Ishikawa (cell line): ENCODE results near the gene CHAC1.

Experiments used
- CREB1 ChIP-seq: IDR thresholded peaks from 2 replicates; pipeline ENCODE4 v1.6.1; 2012; ENCODE audit warnings: low read depth
- EP300 ChIP-seq: IDR thresholded peaks from 2 replicates; pipeline ENCODE4 v1.6.1; 2012; ENCODE audit warnings: borderline replicate concordance
- FOXM1 ChIP-seq: IDR thresholded peaks from 2 replicates; pipeline ENCODE4 v1.6.1; 2012; ENCODE audit warnings: low read depth, borderline replicate concordance
- NFIC ChIP-seq: IDR thresholded peaks from 2 replicates; pipeline ENCODE4 v1.6.1; 2012
- TAF1 ChIP-seq: IDR thresholded peaks from 2 replicates; pipeline ENCODE4 v1.6.1; 2012; ENCODE audit warnings: low read depth, mild to moderate bottlenecking
- TCF12 ChIP-seq: IDR thresholded peaks from 2 replicates; pipeline ENCODE4 v1.6.1; 2012; ENCODE audit warnings: low read depth
- TF ChIP-seq, protein P1 (sequence below): IDR thresholded peaks from 2 replicates; pipeline ENCODE4 v1.6.1; 2012; ENCODE audit warnings: low read depth, mild to moderate bottlenecking

DNA sequence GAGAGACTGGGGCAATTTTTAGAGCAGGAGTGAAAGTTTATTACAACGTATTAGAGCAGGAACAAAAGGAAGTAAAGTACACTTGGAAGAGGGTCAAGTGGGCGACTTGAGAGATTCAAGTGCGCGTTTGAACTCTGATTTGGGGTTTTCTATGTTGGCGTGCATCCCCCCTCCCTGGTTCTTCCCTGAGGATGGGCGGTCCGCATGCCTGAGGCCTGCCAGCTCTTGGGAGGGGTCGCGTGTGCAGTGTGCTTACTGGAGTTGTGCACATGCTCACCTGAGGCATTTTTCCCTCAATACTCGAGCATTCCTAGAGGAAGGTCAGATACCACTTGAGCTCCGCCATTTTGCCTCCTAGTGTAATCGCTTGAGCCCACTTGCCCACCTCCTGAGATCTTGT lies 10.4 kb upstream of the CHAC1 start:
- TF ChIP-seq CREB1 (no peak), TAF1 (no peak), EP300 (no peak), NFIC (no peak), TCF12 (no peak), FOXM1 (no peak)
- TF ChIP-seq, protein P1, sequence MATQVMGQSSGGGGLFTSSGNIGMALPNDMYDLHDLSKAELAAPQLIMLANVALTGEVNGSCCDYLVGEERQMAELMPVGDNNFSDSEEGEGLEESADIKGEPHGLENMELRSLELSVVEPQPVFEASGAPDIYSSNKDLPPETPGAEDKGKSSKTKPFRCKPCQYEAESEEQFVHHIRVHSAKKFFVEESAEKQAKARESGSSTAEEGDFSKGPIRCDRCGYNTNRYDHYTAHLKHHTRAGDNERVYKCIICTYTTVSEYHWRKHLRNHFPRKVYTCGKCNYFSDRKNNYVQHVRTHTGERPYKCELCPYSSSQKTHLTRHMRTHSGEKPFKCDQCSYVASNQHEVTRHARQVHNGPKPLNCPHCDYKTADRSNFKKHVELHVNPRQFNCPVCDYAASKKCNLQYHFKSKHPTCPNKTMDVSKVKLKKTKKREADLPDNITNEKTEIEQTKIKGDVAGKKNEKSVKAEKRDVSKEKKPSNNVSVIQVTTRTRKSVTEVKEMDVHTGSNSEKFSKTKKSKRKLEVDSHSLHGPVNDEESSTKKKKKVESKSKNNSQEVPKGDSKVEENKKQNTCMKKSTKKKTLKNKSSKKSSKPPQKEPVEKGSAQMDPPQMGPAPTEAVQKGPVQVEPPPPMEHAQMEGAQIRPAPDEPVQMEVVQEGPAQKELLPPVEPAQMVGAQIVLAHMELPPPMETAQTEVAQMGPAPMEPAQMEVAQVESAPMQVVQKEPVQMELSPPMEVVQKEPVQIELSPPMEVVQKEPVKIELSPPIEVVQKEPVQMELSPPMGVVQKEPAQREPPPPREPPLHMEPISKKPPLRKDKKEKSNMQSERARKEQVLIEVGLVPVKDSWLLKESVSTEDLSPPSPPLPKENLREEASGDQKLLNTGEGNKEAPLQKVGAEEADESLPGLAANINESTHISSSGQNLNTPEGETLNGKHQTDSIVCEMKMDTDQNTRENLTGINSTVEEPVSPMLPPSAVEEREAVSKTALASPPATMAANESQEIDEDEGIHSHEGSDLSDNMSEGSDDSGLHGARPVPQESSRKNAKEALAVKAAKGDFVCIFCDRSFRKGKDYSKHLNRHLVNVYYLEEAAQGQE: no peak
